Measurements from ENCODE around the gene PRICKLE2.

Gene PRICKLE2

GRCh38 chr3:64070704-64071103 is 154.6 kb downstream of the PRICKLE2 start (continued):
- TF ChIP-seq ZBTB44 (tag by site-specific recombination; IDR thresholded peaks at IDR 0.05) (no peak), HOXD13 (CRISPR knock-in tag; IDR thresholded peaks at IDR 0.05; ENCODE audit: borderline replicate concordance) (no peak)

- no peak for TF ChIP-seq ZNF10 (tag by site-specific recombination; IDR thresholded peaks at IDR 0.05)
- no peak for TF ChIP-seq ZBTB11 (tag by site-specific recombination; conservative IDR thresholded peaks at IDR 0.05; ENCODE audit: low read depth)
- no peak for TF ChIP-seq ZNF174 (tag by site-specific recombination; IDR thresholded peaks at IDR 0.05)
- TF ChIP-seq ZNF776 (tag by site-specific recombination; IDR thresholded peaks at IDR 0.05; ENCODE audit: borderline replicate concordance), result no peak
- no peak for TF ChIP-seq ZNF791 (tag by site-specific recombination; IDR thresholded peaks at IDR 0.05)
- no peak for TF ChIP-seq ZNF629 (tag by site-specific recombination; IDR thresholded peaks at IDR 0.05)
- TF ChIP-seq ZNF645 (tag by site-specific recombination; IDR thresholded peaks at IDR 0.05), result no peak
- no peak for TF ChIP-seq BCL11A (tag by site-specific recombination; IDR thresholded peaks at IDR 0.05; ENCODE audit: low read depth)
- no peak for TF ChIP-seq PATZ1 (tag by site-specific recombination; IDR thresholded peaks at IDR 0.05)
- no peak for TF ChIP-seq SP2 (tag by site-specific recombination; IDR thresholded peaks at IDR 0.05)
- no peak for TF ChIP-seq ZNF510 (tag by site-specific recombination; IDR thresholded peaks at IDR 0.05; ENCODE audit: insufficient replicate concordance)
- TF ChIP-seq ZNF423 (tag by site-specific recombination; IDR thresholded peaks at IDR 0.05), result no peak
- POLR2A ChIA-PET, result no interaction called here
- H3K4me3 ChIP-seq (ENCODE audit: low read depth, low read length), result no peak overlapping the region
- CTCF ChIA-PET, result no interaction called here
- H3K36me3 ChIP-seq (ENCODE audit: control insufficient read depth in 2 of 2, insufficient read depth in 1 of 2, low read length in 2 of 2), result no peaks in the 10 kb centered on the region
- no peaks in the 10 kb centered on the region for H3K4me1 ChIP-seq (ENCODE audit: control insufficient read depth, insufficient read depth, low read length)
- no peak overlapping the region for H3K27ac ChIP-seq (ENCODE audit: extremely low read depth, low read depth, low read length)
- H3K9me3 ChIP-seq (ENCODE audit: control insufficient read depth, insufficient read depth, low read depth, low read length), result no peaks in the 10 kb centered on the region
Observed at GRCh38 chr3:64067506-64068346, 157.5 kb downstream of the PRICKLE2 start.

- Histone ChIP-seq H3K9me3 (ENCODE audit: control insufficient read depth, insufficient read depth, low read depth, low read length) (no peaks in the 10 kb centered on the region), H3K4me3 (ENCODE audit: low read depth, low read length) (no peak overlapping the region), H3K4me1 (ENCODE audit: control insufficient read depth, insufficient read depth, low read length) (no peaks in the 10 kb centered on the region), H3K27ac (ENCODE audit: extremely low read depth, low read depth, low read length) (no peak overlapping the region), H3K36me3 (ENCODE audit: control insufficient read depth in 2 of 2, insufficient read depth in 1 of 2, low read length in 2 of 2) (no peaks in the 10 kb centered on the region)
- ChIA-PET POLR2A (no interaction called here), CTCF (no interaction called here)
- no peak for TF ChIP-seq ZNF280D (tag by site-specific recombination; IDR thresholded peaks at IDR 0.05)
- TF ChIP-seq ZNF391 (tag by site-specific recombination; IDR thresholded peaks at IDR 0.05; ENCODE audit: borderline replicate concordance, low read depth), result no peak
- TF ChIP-seq PRDM1 (tag by site-specific recombination; IDR thresholded peaks at IDR 0.05), result no peak
- no peak for TF ChIP-seq KLF1 (tag by site-specific recombination; IDR thresholded peaks at IDR 0.05)
- no peak for TF ChIP-seq ZNF16 (tag by site-specific recombination; IDR thresholded peaks at IDR 0.05; ENCODE audit: low read depth)
- TF ChIP-seq ZNF248 (tag by site-specific recombination; IDR thresholded peaks at IDR 0.05), result no peak
- no peak for TF ChIP-seq SP3 (tag by site-specific recombination; IDR thresholded peaks at IDR 0.05)
- no peak for TF ChIP-seq ZNF146 (tag by site-specific recombination; IDR thresholded peaks at IDR 0.05)
Observed at GRCh38 chr3:64064804-64065203, 160.5 kb downstream of the PRICKLE2 start.

Measured in HEK293 (cell line).